HG02623 (cell line): ENCODE measurements around the gene CAPN2.

Experiments used
- ATAC-seq: cut with Tn5 transposase; IDR thresholded peaks from one replicate; pipeline ENCODE4 v1.9.1; 2021; ENCODE audit warnings: moderate library complexity; ENCODE audit not compliant: unreplicated experiment

Gene CAPN2

GRCh38 chr1:223758734-223759133 is 46.4 kb downstream of the CAPN2 start:
- ATAC-seq: no peak

GRCh38 chr1:223759273-223759672 is 46.9 kb downstream of the CAPN2 start:
- no peak for ATAC-seq

- no peak for ATAC-seq
These were observed 48.5 kb downstream of the CAPN2 start for GRCh38 chr1:223760833-223761232.

- no peak for ATAC-seq
These were observed 49.1 kb downstream of the CAPN2 start for GRCh38 chr1:223761411-223761810.

GRCh38 chr1:223763251-223763650 is 50.9 kb downstream of the CAPN2 start:
- ATAC-seq: no peak

- no peak for ATAC-seq
These were observed 51.5 kb downstream of the CAPN2 start for GRCh38 chr1:223763881-223764280.

GRCh38 chr1:223765036-223765718 is 52.8 kb downstream of the CAPN2 start:
- ATAC-seq: no peak

- ATAC-seq: no peak
These were observed 53.5 kb downstream of the CAPN2 start for GRCh38 chr1:223765719-223766340.

- ATAC-seq: no peak
These were observed 58.4 kb downstream of the CAPN2 start for GRCh38 chr1:223770621-223771315.

GRCh38 chr1:223771469-223771813 is 59.1 kb downstream of the CAPN2 start:
- ATAC-seq: no peak

- ATAC-seq: no peak
These were observed 59.8 kb downstream of the CAPN2 start for GRCh38 chr1:223771814-223772770.

- no peak for ATAC-seq
These were observed 60.4 kb downstream of the CAPN2 start for GRCh38 chr1:223772771-223773160.

GRCh38 chr1:223774134-223774814 is 61.9 kb downstream of the CAPN2 start:
- no peak for ATAC-seq

GRCh38 chr1:223775054-223775453 is 62.7 kb downstream of the CAPN2 start:
- no peak for ATAC-seq

- no peak for ATAC-seq
These were observed 63.4 kb downstream of the CAPN2 start for GRCh38 chr1:223775711-223776074.

- ATAC-seq: no peak
These were observed 63.9 kb downstream of the CAPN2 start for GRCh38 chr1:223776075-223776814.

- ATAC-seq: no peak
These were observed 64.6 kb downstream of the CAPN2 start for GRCh38 chr1:223776826-223777454.

- ATAC-seq: no peak
These were observed 68.0 kb downstream of the CAPN2 start for GRCh38 chr1:223780318-223780717.

- no peak for ATAC-seq
These were observed 68.6 kb downstream of the CAPN2 start for GRCh38 chr1:223780949-223781348.

GRCh38 chr1:223783676-223784075 is 71.3 kb downstream of the CAPN2 start:
- ATAC-seq: no peak
